ENCODE results near the gene GRID2. TPM values are rescaled to one million over a fixed set of nuclear protein-coding genes. Genes with fewer than 3 reads are reported as not detected.

Gene GRID2
- total and polyA plus RNA-seq, 2 of the 4 experiments (the other 2 are of a cell fraction): under 0.01 TPM; not detected in 1

DNA sequence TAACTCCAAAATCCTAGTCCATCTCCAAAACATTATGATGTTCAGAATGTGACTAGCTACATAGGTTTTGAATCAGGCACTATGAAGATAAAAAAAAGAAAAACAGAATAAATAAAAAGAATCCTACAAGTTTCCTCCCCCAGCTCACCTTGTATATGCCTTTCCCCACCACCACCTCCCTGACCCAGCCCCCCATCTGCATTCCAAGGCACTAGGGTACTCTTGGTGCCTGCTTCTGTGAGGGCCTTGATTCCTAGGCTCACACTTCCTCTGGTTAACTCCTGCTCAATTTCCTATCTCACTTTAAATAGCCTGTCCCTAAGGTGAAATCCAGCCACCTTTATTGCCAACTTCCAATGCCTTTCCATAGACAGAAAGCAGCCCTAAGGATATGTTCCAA lies 1346.1 kb downstream of the GRID2 start:
- H2BK5ac ChIP-seq (ENCODE audit: low read depth, low read length, poor library complexity, severe bottlenecking): no peak overlapping the region
- dilution Hi-C loops (cut with HindIII; ENCODE audit: low sequenced_read_pairs, unreplicated experiment) (no loop called here), intact Hi-C loops (cut with micrococcal nuclease) (no loop called here)

More for the DNA sequence above, 1346.1 kb downstream of the GRID2 start:
- Histone ChIP-seq H2AK5ac (ENCODE audit: low read depth, low read length) (no peak overlapping the region), H3K23ac (ENCODE audit: low read depth, low read length) (no peak overlapping the region), H3K9ac (ENCODE audit: low read depth, low read length) (no peak overlapping the region), H3K9me3 (ENCODE audit: control insufficient read depth, insufficient read depth, low read length) (no peaks in the 10 kb centered on the region), H3K14ac (replicated peaks; ENCODE audit: low read depth, low read length) (no peak overlapping the region), H3K56ac (ENCODE audit: extremely low read depth, insufficient read depth, low read length) (no peak overlapping the region), H4K20me1 (ENCODE audit: insufficient read depth, low read length) (no peaks in the 10 kb centered on the region), H3K27ac (ENCODE audit: insufficient read depth, low read length) (no peak overlapping the region), H3K18ac (ENCODE audit: low read depth, low read length) (no peak overlapping the region), H3K9me1 (ENCODE audit: insufficient read depth, low read length) (no peaks in the 10 kb centered on the region), H2BK15ac (ENCODE audit: low read depth, low read length) (no peak overlapping the region), H2BK120ac (ENCODE audit: low read depth, low read length) (no peak overlapping the region), H3K27me3 (ENCODE audit: control insufficient read depth, insufficient read depth, low read length) (no peaks in the 10 kb centered on the region), H3K4me3 (ENCODE audit: insufficient read depth, low read depth, low read length) (no peak overlapping the region), H2AK9ac (replicated peaks; ENCODE audit: low read depth, low read length, poor library complexity) (no peak overlapping the region), H4K91ac (ENCODE audit: insufficient read depth, low read depth, low read length) (no peak overlapping the region), H2AFZ (replicated peaks; ENCODE audit: low read length, poor library complexity) (no peak overlapping the region), H3K4me2 (ENCODE audit: low read depth, low read length) (no peak overlapping the region), H3K79me1 (ENCODE audit: low read depth in 1 of 2, low read length in 2 of 2) (no peaks in the 10 kb centered on the region), H4K5ac (ENCODE audit: low read depth, low read length) (no peak overlapping the region), H4K8ac (ENCODE audit: low read depth in 2 of 2, low read length in 2 of 2) (no peak overlapping the region), H3K36me3 (ENCODE audit: control insufficient read depth, insufficient read depth, low read length) (no peaks in the 10 kb centered on the region), H3K4me1 (ENCODE audit: control insufficient read depth, insufficient read depth, low read length) (no peaks in the 10 kb centered on the region), H2BK20ac (ENCODE audit: low read depth, low read length) (no peak overlapping the region), H3K4ac (ENCODE audit: low read depth, low read length) (no peak overlapping the region)
- TF ChIP-seq POLR2A (IDR thresholded peaks at IDR 0.05; ENCODE audit: low read depth, low read length): no peak
- TF ChIP-seq USF2 (IDR thresholded peaks at IDR 0.05; ENCODE audit: low read depth, low read length): no peak
- no peak for TF ChIP-seq RAD21 (IDR thresholded peaks at IDR 0.05; ENCODE audit: low read length)
- TF ChIP-seq RFX5 (IDR thresholded peaks at IDR 0.05; ENCODE audit: low read depth, low read length): no peak
- TF ChIP-seq MXI1 (IDR thresholded peaks at IDR 0.05; ENCODE audit: borderline replicate concordance, low read depth, low read length): no peak
- TF ChIP-seq NFE2L2 (IDR thresholded peaks at IDR 0.05; ENCODE audit: low read depth, low read length): no peak
- no peak for TF ChIP-seq ELK1 (IDR thresholded peaks at IDR 0.05; ENCODE audit: borderline replicate concordance, low read depth, low read length)
- TF ChIP-seq SMC3 (IDR thresholded peaks at IDR 0.05; ENCODE audit: low read depth, low read length): no peak
- no peak for TF ChIP-seq FOS (IDR thresholded peaks at IDR 0.05; ENCODE audit: low read depth, low read length)
- TF ChIP-seq MAZ (IDR thresholded peaks at IDR 0.05; ENCODE audit: borderline replicate concordance, low read depth, low read length): no peak
- no peak for TF ChIP-seq CEBPB (IDR thresholded peaks at IDR 0.05; ENCODE audit: low read depth, low read length)
- ATAC-seq (ENCODE audit: low read depth): no peak
- DNase-seq: no peak
- CTCF ChIA-PET: no interaction called here
- BruUV-seq (replicated peaks): no TSS peak
- POLR2A ChIA-PET (ENCODE audit: unreplicated experiment): no interaction called here
- in situ Hi-C loops (cut with MboI; ENCODE audit: low sequenced_read_pairs): no loop called here
